HG03064 (cell line): ENCODE results near the gene PITRM1.
"Not testable (repeated sequence)": the region's sequence is repeated elsewhere in the genome, so short reads cannot be mapped to it uniquely, and the experiment has no call there.

Experiments
- ATAC-seq: cut with Tn5 transposase; IDR thresholded peaks from one replicate; pipeline ENCODE4 v1.9.1; 2021; ENCODE audit warnings: low read depth; ENCODE audit not compliant: unreplicated experiment

PITRM1 gene

GRCh38 chr10:3123571-3124411 lies 48.8 kb downstream of the PITRM1 start:
- ATAC-seq: no peak

GRCh38 chr10:3122486-3123205 lies 49.9 kb downstream of the PITRM1 start:
- ATAC-seq: no peak

GRCh38 chr10:3122034-3122433 lies 50.5 kb downstream of the PITRM1 start:
- ATAC-seq: no peak

- no peak for ATAC-seq
Measured at GRCh38 chr10:3119796-3120459, 52.7 kb downstream of the PITRM1 start.

- ATAC-seq: no peak
Measured at GRCh38 chr10:3118641-3119091, 53.9 kb downstream of the PITRM1 start.

GRCh38 chr10:3117486-3117885 lies 55.1 kb downstream of the PITRM1 start:
- ATAC-seq: no peak

- no peak for ATAC-seq
Measured at GRCh38 chr10:3116508-3117100, 56.0 kb downstream of the PITRM1 start.

GRCh38 chr10:3115685-3116084 lies 56.9 kb downstream of the PITRM1 start:
- no peak for ATAC-seq

- no peak for ATAC-seq
Measured at GRCh38 chr10:3113343-3113720, 59.2 kb downstream of the PITRM1 start.

- ATAC-seq: no peak
Measured at GRCh38 chr10:3111621-3112163, 60.9 kb downstream of the PITRM1 start.

- no peak for ATAC-seq
Measured at GRCh38 chr10:3110782-3111620, 61.6 kb downstream of the PITRM1 start.

- no peak for ATAC-seq
Measured at GRCh38 chr10:3109633-3110032, 62.9 kb downstream of the PITRM1 start.

- no peak for ATAC-seq
Measured at GRCh38 chr10:3109196-3109595, 63.4 kb downstream of the PITRM1 start.

GRCh38 chr10:3108575-3109105 lies 63.9 kb downstream of the PITRM1 start:
- ATAC-seq: no peak

GRCh38 chr10:3108033-3108432 lies 64.5 kb downstream of the PITRM1 start:
- ATAC-seq: no peak

GRCh38 chr10:3107426-3107961 lies 65.1 kb downstream of the PITRM1 start:
- ATAC-seq: no peak

GRCh38 chr10:3106928-3107425 lies 65.6 kb downstream of the PITRM1 start:
- ATAC-seq: no peak

GRCh38 chr10:3106328-3106727 lies 66.3 kb downstream of the PITRM1 start:
- not testable (repeated sequence) for ATAC-seq

- no peak for ATAC-seq
Measured at GRCh38 chr10:3105905-3106304, 66.7 kb downstream of the PITRM1 start.
